Suppressor macrophage (primary cell): Measurements from ENCODE around the gene DTL.
A peak's percentile ranks its signal among the peaks of the same experiment; 100 is the strongest.

ENCODE experiments used
- DNase-seq, 4 experiments: peaks; one replicate each; pipeline ENCODE4 v3.0.0-alpha.2; 2020 to 2022

DTL gene

DNA sequence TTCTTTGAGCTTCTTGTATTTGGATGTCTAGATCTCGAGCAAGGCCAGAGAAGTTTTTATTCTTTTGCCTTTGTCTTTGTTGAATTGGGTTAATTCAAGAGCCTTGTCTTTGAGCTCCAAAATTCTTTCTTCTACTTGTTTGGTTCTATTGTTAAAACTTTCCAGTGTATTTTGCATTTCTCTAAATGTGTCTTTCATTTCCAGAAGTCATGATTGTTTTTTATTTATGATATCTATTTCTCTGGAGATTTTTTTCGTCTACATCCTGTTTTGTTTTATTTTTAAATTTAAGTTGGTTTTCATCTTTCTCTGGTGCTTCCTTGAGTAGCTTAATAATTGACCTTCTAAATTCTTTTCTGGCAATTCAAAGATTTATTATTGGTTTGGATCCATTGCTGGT is 61.8 kb downstream of the DTL start:
- DNase-seq: no peak

DNA sequence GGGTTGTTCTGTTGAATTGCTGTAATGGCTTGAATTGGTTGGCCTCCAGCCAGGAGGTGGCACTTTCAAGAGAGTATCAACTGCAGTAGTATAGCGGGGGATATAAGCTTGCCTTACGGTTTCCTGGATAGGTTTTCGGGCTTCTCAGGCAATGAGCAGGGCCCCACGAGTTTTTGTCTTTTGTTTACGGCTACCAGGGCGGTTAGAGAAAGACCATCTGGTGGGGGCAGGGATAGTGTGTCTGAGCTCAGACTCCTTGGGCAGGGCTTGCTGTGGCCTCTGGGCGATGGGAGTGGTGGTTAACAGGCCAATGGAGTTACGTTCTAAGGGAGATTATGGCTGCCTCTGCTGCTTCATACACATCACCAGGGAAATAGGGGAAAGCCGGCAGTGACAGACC is 62.8 kb downstream of the DTL start:
- DNase-seq: no peak

DNA sequence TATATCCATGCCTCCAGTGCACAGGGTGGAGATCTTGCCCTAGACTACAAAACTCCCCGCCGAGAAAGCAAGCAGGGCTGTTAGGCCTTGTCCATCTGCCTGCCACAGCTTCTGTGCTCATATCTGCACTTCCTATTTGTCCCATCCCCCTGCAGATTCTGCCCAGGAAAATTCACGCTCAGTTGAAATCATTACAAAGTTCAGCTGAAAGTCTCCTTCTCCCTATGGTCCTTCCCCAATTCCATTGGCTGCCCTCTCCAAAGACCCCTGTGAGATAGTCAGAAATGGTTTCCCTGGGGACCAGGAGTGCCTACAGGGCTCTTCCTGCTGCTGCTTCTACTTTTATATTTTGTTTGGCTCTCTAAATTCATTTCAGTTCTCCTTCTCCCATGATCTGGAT is 63.2 kb downstream of the DTL start:
- no peak for DNase-seq

DNA sequence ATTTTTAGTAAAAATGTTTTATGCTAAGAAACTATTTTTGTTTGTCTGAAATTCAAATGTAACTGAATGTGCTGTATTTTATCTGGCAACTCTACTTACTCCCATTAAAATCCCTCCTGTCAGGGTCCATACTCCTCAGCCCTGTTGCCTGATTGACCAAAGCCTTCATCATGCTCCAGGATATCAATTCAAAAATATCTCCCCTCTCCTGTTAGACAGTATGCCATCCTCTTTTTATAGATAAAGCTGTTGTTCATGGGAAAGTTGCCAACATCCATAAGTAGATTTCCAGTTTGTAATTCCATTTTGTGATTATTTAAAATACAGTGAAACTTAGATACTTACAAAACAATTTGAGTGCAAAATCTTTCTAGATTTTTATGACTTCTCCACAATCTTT is 65.7 kb downstream of the DTL start:
- no peak for DNase-seq

DNA sequence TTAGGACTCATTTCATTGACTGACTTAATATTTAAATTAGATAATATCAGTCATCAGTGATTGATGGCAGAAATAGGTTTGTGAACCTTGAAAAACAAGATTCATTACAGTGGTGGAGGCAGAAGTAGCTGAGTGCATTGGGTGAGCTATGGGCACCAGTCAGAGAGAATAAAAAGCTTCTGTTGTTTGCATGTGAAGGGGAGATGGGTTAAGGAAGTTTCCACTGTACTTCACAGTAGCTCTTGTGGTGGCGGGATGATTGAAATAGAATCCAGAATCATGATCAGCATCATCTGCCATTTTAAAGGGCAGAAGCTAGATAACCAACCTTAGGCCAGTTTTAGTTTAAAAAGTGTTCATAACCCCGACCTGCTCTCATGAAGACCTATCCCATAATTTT is 66.2 kb downstream of the DTL start:
- no peak for DNase-seq

DNA sequence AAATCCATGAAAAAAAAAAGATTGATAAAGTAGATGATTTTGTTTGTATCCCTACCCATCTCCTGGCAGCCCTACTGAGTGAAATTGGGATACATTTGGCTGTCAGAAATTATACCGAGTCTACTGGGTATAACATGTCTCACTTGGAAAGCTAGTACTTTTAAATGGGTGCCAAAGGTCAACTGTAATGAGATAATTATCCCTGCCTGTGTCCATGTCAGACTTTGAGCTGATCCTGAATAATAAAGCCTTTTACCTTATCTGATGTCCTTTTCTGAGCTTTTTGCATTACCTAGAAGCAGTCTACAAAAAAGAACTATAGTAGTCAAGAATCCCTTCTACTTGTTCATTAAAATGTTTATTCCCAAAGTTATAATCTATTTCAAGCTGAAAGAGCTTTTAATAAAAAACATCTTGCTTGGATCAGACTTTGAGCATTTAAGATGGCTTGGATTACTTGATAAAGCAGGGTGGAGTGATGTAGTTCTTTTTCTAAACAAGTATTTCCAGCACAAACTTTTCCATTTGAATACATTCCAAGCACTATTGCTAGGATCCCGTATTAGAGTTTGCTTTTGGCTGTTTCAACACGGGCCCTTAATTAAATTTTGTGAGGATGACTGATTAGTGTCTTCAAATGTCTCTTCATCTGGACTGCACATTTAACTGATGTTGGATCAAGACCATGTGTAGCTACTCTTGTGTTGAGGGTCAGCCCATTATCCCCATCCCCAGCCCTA is 69.2 kb downstream of the DTL start:
- DNase-seq: no peak

DNA sequence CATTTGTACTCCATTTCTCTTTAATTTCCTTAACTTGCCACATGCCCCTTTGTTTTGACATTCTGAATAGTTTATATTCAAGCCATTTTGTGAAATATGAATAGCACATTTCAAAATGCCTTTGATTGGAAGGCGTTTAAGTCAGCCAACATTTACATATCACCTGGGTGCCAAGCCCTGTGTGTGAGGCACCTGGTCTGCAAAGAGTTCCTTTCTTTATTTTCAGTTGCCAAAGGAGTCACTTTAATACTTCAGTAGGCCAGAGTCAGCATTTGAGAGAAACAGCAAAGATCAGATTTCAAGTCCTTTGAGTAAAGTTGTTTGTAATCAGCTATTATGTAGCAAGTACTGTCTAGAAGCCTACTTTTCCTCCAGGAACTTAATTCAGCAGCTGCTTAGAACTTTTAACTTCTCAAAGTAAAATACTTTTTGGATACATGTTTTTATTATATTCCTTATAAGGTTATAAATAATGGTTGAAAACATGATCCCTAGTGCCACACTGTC is 70.8 kb downstream of the DTL start:
- DNase-seq: no peak

DNA sequence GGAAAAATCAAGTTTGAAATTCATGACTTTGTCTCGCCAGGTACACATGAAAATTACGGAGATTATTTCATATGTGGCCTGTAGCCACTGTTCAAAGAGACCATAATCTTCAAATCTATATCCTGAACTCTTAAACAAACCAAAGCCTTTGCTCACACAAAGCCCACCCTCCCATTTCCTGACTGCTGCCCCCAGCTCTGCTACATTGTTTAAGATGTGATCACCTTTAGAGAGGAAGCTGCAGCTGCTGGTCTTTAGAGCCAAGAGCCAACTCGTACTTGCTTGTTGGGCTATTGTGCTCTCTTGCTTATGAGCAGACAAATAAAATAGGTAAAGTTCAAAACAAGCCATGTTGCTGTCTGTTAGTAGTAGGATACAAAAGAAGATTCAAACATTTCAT is 71.9 kb downstream of the DTL start:
- DNase-seq: no peak

DNA sequence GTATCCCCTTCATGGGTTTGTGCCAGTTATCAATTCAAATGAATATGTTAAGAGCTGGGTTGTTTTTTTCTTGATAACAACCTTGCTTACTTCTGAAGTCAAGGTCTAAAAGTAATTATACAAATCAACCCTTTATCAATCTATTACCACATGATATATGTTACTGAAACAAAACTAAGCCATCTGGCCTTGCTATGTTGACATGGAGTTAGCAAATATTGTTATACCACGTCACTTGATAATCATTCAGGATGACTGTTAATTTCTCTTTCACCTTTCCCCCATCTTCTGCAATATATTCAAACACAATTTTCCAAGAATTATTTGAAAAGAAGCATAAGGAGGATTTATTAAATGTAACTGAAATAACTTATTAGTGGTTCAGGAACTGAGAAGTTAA is 72.6 kb downstream of the DTL start:
- DNase-seq: no peak

DNA sequence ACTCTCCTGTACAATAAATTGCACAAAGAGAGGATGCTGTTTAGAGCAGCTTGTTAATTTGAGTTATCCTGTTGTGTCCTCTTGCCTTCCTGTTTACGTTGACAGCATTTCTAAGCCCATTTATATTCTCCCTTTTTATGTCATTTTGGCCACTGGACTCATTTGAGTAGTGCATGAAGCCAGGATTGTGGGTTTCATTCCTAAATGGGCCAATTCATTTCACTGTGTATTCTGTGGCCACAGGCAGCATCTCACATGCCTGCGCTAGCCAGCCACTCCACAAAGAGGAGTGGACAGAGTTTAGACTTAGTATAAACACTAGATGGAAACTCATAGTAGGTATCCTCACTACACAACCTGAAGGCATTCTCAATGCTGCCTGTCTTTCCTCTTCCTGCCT is 73.4 kb downstream of the DTL start:
- no peak for DNase-seq

DNA sequence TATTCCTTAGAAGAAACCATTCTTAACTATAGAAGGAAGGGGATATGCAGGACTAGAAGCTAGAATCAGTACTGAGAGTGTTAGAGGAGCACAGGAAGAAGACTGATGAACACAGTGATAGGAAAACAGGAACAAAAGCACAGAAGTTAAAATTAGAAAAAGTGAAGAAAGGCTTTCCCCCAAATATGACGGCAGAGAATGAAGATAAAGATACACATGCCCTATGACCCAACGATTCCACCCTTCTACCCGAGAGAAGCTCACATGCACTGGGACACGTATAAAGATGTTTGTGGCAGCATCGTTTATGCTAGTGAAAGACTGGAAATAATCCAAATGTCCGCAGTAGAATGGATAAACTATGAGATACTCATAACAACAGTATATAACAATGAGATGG is 74.2 kb downstream of the DTL start:
- DNase-seq: peak; percentile 15 to 65 (median 41)

DNA sequence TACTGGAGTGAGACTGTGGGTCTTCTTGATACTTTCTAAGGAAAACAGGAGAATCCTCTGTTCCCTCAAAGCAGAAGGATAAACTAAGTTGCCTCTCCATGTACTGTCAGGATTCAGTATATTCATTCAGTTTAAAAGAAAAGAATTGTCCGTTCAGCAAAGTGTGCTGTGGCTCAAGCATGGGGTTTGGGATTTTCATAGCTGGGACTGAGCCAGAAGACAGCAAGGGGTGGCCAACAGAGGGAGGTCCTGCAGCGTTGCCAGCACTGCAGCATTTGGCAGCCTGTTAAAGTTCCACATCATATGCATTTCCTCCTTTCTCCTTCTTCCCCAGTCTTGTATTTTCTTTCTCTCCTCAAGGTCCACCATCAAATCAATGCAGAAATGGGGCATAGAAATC is 75.1 kb downstream of the DTL start:
- DNase-seq: peak; percentile 21 to 42 (median 30)

DNA sequence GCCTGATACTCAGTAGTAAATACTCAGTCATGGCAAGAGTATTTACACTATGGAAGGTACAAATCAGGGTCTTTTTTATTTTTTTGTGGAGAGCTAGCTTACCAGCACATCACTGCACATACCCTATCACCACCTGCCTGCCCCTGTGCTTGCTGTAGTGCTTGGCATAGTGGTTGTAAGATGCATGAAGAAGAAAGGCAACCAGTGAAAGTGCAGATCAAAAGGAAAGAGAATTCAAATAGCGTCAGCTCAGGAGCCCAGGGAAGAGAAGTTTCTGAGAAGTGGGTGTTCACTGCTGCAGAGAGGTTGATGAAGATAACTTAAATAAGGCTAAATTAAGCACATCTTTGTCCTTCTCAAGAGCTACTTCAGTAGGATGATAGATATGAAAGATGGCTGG is 76.0 kb downstream of the DTL start:
- DNase-seq: no peak

DNA sequence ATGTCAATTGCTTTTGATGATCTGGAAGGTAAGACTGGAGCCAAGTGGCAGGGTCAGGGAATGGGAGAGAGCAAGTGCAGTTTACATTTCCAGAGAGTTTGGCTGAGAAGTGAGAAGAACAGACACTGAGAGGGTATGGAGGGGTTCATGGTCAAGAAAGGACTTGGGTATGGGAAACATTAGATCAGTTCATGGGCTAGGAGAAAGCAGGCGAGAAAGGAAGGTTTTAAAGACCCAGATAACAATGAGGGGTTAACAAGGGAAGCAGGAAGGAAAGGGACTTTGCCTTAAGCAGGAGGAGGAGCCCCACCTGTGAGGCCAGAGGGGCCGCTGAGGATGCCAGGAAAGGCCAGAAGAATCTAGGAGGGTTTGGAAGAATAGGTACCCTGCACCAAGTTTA is 78.2 kb downstream of the DTL start:
- no peak for DNase-seq

DNA sequence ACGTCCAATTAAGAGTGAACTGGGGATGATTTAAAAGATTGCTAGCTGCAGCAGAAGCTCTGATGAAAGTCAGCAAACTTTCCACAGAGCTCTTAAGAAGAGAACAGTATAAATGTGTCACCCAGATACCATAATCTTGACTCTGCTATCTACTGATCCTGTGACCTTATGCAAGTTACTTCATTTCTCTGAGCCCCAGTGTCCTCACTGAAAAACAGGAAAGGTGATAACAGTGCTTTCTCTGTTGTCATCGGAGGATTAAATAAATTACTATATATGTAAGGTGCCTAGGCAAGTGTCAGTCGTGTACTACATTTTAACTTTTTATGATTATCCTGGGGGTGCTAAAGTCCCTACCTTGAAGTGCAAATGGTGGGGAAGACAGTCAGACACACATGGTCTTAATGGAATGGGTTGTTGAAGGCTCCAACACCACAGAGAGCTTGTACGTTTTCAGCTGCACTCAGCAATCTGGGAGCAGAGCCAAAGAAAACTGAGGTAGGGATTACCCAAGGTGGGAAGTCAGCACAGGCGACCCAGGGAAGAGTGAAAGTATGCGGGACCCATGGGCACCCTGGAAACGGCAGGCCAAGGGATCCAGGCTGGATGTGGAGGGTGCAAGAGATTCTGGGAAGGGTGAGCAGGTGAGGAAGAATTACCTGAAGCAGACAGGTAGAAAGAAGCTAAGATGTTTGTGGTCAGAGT is 82.8 kb downstream of the DTL start:
- DNase-seq: no peak

DNA sequence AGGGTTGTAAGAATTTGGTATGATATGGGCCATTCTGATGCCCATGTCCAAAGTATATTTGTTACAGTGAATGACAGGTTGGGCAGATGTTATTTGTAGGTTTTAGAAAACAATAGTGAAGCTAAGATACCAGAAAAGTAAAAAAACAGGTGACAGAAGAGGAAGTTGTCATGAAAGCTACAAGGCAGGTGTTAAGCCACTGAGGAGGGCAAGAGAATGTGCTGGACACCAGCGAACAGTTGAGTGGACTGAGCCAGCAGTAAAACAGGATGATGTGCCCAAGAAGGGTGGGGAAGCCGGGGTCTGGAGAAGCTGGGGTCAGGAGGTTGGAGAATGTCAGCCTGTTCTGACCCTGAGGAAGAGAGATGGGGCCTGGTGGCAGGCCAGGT is 83.3 kb downstream of the DTL start:
- DNase-seq: no peak

DNA sequence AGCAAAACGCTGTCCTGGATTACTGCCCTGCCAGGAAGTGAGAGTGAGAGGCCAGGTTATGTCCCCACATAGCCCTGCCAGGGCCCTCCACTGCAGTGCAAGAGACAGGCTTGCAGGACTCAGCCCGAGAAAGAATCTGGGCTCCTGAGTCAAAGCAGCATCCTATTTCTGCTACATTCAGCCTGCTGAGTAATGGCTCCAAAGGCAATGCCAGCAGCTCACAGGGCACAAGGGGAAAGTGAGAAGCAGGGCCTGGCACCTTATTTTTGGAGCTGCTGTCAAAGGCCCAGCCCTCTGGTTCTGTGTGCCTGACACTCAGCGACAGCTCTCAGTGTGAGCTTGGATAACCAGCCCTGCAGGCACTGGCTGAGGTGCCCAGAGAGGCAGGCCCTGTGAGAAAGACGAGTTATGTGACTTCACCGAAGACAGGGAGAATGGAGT is 83.9 kb downstream of the DTL start:
- no peak for DNase-seq

DNA sequence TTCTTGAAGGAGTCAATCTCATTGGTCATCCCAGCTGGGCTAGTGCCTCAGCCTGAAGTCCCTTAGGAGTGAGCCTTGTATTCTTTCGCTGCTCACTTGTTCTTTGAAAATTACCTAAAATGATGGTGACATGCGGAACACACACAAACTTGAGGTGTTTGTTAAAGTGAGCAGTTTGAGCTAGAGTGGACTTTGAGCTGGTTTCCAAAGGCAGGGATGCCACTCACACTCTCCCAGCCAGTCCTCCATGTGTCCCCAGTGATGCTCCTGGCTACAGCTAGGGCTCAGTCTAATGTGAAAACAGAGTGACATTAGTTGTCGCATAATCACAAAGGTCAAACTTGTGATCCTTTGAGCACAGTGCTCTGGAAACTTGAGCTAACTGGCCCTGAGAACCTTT is 84.3 kb downstream of the DTL start:
- no peak for DNase-seq

DNA sequence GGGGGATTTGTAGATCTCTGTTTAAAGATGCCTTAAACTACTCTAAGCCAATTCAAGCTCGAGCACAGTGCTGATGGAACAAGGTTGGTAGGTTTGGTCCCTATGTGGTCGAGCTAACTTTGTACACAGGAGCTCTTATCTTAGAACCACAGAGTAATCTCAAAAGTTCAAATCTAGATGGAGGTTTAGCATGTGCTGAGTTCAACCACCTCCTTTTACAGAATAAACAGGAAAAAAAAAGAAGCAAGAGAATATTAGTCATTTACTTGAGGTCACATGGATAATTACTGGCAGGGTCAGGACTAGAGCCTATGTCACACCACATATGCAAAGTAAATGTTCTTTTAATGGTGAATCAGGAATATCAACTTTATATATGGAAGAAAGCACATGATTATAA is 86.2 kb downstream of the DTL start:
- DNase-seq: peak in 2 of 4 experiments; percentile 32 to 36

DNA sequence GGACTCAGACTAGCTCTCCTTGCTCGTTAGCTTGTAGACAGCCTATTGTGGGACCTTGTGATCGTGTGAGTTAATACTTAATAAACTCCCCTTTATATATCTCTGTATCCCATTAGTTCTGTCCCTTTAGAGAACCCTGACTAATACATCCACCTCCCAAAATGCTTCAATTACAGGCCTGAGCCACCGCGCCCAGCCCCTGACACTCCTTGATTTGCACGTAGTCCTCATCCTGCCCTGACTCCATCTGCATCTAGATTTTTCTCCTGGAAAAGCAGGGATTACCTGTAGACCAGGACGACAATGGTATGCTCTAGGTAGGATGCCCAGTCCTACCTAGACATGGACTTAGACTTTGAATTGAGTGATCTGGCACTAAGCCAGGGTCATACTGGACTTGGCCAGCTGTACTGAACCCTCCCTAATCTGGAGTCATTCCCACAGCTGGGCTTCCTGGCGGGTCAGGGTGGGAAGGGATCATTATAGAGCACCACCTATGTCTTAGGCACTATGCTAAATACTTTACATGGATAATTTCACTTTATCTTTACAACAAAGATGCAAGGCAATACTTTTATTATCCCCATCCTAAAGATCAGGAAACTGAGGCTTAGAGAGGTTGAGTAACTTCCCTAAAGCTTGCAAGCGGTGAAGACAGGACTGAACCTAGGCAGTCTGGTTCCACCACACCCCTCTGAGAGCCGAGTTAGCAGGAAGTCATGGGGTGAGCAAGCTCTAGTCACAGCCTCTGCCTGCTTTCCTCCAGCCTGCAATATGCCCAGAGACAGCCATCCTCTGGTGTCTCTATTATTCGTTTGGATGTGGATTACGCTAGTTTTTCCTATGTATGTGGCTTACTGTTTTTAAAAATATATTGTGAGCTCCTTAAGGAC is 89.4 kb downstream of the DTL start:
- peak; percentile 52 to 80 (median 77) for DNase-seq

DNA sequence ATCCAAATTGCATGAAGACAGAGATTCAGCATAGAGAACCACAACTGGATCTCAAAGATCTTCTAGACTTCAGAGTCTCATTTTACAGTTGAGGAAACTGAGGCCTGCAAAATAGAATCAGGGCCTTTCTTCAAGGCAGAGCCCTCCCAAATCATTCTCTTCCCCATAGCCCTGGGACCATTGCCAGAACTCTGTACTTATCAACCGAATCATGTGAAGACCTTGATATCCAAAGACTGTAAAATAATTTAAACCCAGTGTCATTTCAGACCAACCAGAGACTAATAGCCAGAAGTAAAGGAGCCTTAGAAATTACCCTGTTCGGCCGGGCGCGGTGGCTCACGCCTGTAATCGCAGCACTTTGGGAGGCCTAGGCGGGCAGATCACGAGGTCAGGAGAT is 90.1 kb downstream of the DTL start:
- DNase-seq: no peak

DNA sequence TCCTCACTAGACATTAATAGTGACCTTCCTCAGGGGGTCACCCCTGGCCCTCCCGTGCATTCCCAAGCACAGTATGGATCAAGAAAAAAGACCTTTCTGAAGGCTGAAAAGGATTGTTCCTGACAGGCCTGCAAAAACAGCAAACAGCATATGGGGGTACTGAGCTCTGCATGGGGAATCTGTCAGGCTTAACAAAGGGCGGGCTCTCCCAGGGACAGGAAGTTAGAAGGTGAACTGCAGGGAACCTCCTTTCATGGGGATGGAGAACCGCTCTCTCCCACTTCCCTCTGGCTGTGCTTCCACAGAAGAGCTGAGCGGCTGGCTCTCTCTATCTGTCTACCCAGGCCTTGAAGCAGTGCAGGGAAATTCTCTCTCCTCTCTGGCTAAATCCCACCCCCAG is 91.7 kb downstream of the DTL start:
- DNase-seq: no peak

DNA sequence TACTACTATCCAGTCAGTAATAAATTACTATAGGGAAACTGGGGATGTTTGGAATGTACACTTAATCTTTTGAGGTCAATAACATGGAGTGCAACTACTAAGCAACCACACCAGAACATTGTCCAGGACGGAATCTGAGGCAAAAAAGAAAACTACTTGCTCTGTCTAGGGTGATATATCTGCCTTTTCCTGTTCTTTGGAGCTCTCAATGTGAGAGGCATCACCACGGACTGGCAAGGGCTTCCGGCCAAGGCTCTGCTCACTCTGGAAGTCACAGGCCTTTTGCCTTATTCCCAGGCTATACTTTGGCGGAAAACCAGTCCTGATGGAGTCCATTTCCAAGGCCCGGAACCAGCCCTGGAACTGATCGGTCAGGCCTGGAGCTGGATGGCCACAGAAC is 94.2 kb downstream of the DTL start:
- DNase-seq: no peak
